ENCODE measurements around the gene FOXP3. TPM values are rescaled to one million over a fixed set of nuclear protein-coding genes. Genes with fewer than 3 reads are reported as not detected.

Gene FOXP3
- polyA plus RNA-seq, 1 experiment, result 0.18 TPM

DNA sequence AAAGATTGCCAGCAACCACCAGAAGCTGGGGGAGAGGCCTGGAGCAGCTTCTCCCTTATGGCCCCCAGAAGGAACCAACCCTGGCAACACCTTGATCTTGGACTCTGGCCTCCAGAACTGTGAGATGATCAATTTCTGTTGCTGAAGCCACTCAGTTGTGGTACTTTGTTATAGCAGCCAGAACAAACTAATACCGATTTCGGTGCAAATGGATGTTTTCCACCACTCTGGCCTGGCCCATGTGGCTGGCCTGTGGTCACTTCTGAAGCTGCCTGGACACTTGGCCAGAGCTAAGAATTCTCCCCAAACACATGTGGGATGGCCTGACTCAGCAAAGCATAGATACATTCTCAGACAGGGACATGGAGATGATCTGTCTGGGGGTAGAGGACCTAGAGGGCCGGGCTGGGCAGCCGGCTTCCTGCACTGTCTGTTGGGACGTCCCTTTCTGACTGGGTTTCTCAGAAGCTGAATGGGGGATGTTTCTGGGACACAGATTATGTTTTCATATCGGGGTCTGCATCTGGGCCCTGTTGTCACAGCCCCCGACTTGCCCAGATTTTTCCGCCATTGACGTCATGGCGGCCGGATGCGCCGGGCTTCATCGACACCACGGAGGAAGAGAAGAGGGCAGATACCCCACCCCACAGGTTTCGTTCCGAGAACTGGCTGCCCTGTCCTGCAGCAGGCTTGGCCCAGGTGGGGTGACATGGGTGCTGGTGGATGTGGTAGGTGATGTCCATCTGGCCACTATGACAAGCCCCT lies 4.1 kb downstream of the FOXP3 start:
- TF ChIP-seq, protein P1, sequence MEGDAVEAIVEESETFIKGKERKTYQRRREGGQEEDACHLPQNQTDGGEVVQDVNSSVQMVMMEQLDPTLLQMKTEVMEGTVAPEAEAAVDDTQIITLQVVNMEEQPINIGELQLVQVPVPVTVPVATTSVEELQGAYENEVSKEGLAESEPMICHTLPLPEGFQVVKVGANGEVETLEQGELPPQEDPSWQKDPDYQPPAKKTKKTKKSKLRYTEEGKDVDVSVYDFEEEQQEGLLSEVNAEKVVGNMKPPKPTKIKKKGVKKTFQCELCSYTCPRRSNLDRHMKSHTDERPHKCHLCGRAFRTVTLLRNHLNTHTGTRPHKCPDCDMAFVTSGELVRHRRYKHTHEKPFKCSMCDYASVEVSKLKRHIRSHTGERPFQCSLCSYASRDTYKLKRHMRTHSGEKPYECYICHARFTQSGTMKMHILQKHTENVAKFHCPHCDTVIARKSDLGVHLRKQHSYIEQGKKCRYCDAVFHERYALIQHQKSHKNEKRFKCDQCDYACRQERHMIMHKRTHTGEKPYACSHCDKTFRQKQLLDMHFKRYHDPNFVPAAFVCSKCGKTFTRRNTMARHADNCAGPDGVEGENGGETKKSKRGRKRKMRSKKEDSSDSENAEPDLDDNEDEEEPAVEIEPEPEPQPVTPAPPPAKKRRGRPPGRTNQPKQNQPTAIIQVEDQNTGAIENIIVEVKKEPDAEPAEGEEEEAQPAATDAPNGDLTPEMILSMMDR (IDR thresholded peaks at IDR 0.05; ENCODE audit: insufficient read depth, low read depth, low read length), result no peak
- Histone ChIP-seq H3K36me3 (ENCODE audit: control insufficient read depth, insufficient read depth, low read length) (no peaks in the 10 kb centered on the region), H3K27me3 (ENCODE audit: control insufficient read depth, insufficient read depth, low read length) (no peaks in the 10 kb centered on the region), H3K4me3 (ENCODE audit: low read depth, low read length) (no peak overlapping the region)
- DNase-seq (ENCODE audit: low read depth), result no peak
- ChIA-PET CTCF (interaction anchor here (0.6 kb wide), 1 partner anchor 801 kb away, joined by 3 read pairs; no protein-coding TSS in a partner anchor), POLR2A (no interaction called here)

- DNase-seq (ENCODE audit: low read depth), result no peak
- TF ChIP-seq, protein P1 (IDR thresholded peaks at IDR 0.05; ENCODE audit: insufficient read depth, low read depth, low read length), result no peak
- POLR2A ChIA-PET, result no interaction called here
- no peaks in the 10 kb centered on the region for H3K27me3 ChIP-seq (ENCODE audit: control insufficient read depth, insufficient read depth, low read length)
- no peak overlapping the region for H3K4me3 ChIP-seq (ENCODE audit: low read depth, low read length)
- CTCF ChIA-PET, result no interaction called here
- no peaks in the 10 kb centered on the region for H3K36me3 ChIP-seq (ENCODE audit: control insufficient read depth, insufficient read depth, low read length)
These were observed 5.8 kb downstream of the FOXP3 start for GRCh38 chrX:49258749-49259124.

- no peaks in the 10 kb centered on the region for H3K36me3 ChIP-seq (ENCODE audit: control insufficient read depth, insufficient read depth, low read length)
- no peak for DNase-seq (ENCODE audit: low read depth)
- POLR2A ChIA-PET, result no interaction called here
These were observed 6.4 kb downstream of the FOXP3 start for GRCh38 chrX:49257846-49258748.

DNA sequence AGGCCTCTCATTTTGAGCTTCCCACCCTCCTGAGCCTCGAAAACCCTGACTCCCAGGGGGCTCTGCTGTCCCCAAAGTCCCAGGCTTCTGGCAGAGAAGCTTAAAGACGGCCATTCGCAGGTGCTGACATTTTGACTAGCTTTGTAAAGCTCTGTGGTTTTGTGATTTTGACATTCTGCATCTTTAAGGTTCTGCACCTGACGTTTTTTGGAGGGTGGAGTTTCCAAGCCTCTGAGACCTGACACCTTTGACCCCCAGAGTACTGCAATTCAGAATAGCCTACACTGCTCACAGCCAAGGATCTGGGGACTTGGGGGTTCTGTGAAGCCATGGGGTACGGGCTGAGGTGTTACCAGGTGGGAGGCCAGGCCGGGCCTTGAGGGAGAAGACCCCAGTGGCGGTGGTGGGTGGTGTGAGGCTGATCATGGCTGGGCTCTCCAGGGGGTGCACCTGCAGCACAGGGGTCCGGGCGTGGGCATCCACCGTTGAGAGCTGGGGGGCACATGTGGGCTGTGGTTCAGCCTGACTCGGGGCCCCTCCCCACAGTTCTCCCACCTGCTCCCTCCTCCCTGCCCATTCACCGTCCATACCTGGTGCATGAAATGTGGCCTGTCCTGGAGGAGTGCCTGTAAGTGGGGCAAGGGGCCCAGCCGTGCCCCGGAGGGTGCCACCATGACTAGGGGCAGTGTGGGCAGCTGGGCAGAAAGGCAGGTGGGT lies 7.3 kb downstream of the FOXP3 start:
- no peaks in the 10 kb centered on the region for H3K27me3 ChIP-seq (ENCODE audit: control insufficient read depth, insufficient read depth, low read length)
- no peaks in the 10 kb centered on the region for H3K36me3 ChIP-seq (ENCODE audit: control insufficient read depth, insufficient read depth, low read length)
- DNase-seq (ENCODE audit: low read depth), result no peak
- POLR2A ChIA-PET, result no interaction called here
- CTCF ChIA-PET, result no interaction called here
- H3K4me3 ChIP-seq (ENCODE audit: low read depth, low read length), result no peak overlapping the region
- TF ChIP-seq, protein P1 (IDR thresholded peaks at IDR 0.05; ENCODE audit: insufficient read depth, low read depth, low read length), result no peak

More at GRCh38 chrX:49257846-49258748, 6.4 kb downstream of the FOXP3 start:
- TF ChIP-seq, protein P1 (IDR thresholded peaks at IDR 0.05; ENCODE audit: insufficient read depth, low read depth, low read length), result no peak
- CTCF ChIA-PET, result no interaction called here
- Histone ChIP-seq H3K27me3 (ENCODE audit: control insufficient read depth, insufficient read depth, low read length) (no peaks in the 10 kb centered on the region), H3K4me3 (ENCODE audit: low read depth, low read length) (no peak overlapping the region)

Data from BJ (cell line).